GM12878 (cell line): ENCODE measurements around the gene RARRES2. TPM values are rescaled to one million over a fixed set of nuclear protein-coding genes. Genes with fewer than 3 reads are reported as not detected.
A peak's percentile ranks its signal among the peaks of the same experiment; 100 is the strongest.

Experiments
- ATAC-seq: fragments of 200-7000 bp; cut with Tn5 transposase; 3 replicates; pipeline ENCODE4 v1.9.1; 2020; ENCODE audit warnings: mild to moderate bottlenecking, moderate library complexity
- BruUV-seq: library from RNA; stranded (reverse); fragments of 400-500 nt; replicated peaks from 2 replicates; lab custom pipeline; 2021; lab: Mats Ljungman, UMichigan
- CTCF ChIA-PET: fragments of 300-600 bp; sonication (Branson Sonifier 250); formaldehyde crosslinking; extraction: SDS; loops from one replicate; lab custom pipeline; 2021; ENCODE audit warnings: inconsistent platforms; lab: Yijun Ruan, JAX
- POLR2A ChIA-PET: fragments of 350-600 bp; formaldehyde crosslinking; extraction: SDS; loops from one replicate; lab custom pipeline; 2021; ENCODE audit warnings: inconsistent platforms; lab: Charles Lee
- RAD21 ChIA-PET: fragments of 300-600 bp; sonication (Branson Sonifier 250); formaldehyde crosslinking; loops from one replicate; lab custom pipeline; 2023; ENCODE audit warnings: antibody characterized with exemption; ENCODE audit not compliant: unreplicated experiment; lab: Charles Lee
- SMC1A ChIA-PET: fragments of 300-600 bp; sonication (Branson Sonifier 250); formaldehyde crosslinking; loops from one replicate; lab custom pipeline; 2023; ENCODE audit not compliant: unreplicated experiment, uncharacterized antibody; lab: Charles Lee
- DNase-seq: peaks from one replicate; pipeline ENCODE4 v3.0.0-alpha.2; 2011; ENCODE audit warnings: low read depth, low spot score
- FAIRE-seq: peaks from 3 replicates; lab custom pipeline; 2011; peaks lifted over from hg19 to GRCh38; lab: Jason Lieb, UNC
- H2AFZ ChIP-seq: 2 replicates; pipeline ENCODE4 v1.6.0; 2011; ENCODE audit warnings: low read depth, low read length, control low read depth; ENCODE audit not compliant: control insufficient read depth
- H3K27ac ChIP-seq: 2 replicates; pipeline ENCODE4 v1.5.1; 2011; ENCODE audit warnings: control low read depth; ENCODE audit not compliant: control insufficient read depth, insufficient read depth
- H3K27me3 ChIP-seq, 2 experiments: replicated peaks in 1 of 2; 2 replicates each; pipeline versions ENCODE4 v1.6.0 to v1.6.1; 2011; ENCODE audit warnings: low read length in 1 of 2; ENCODE audit not compliant: control insufficient read depth in 2 of 2, insufficient read depth in 2 of 2
- H3K36me3 ChIP-seq, 2 experiments: 2 replicates each; pipeline ENCODE4 v1.5.1; 2011; ENCODE audit warnings: low read length in 1 of 2; ENCODE audit not compliant: control insufficient read depth in 2 of 2, insufficient read depth in 2 of 2
- H3K4me1 ChIP-seq: 2 replicates; pipeline ENCODE4 v1.6.1; 2011; ENCODE audit warnings: mild to moderate bottlenecking, low read length, moderate library complexity, mixed read lengths; ENCODE audit not compliant: control insufficient read depth, insufficient read depth
- H3K4me2 ChIP-seq: 2 replicates; pipeline ENCODE4 v1.6.0; 2011; ENCODE audit warnings: control low read depth; ENCODE audit not compliant: control insufficient read depth, insufficient read depth
- H3K4me3 ChIP-seq: fragments of 200-600 bp; sonication (generic); 2 replicates; pipeline ENCODE4 v1.5.1; 2016
- H3K79me2 ChIP-seq: 2 replicates; pipeline ENCODE4 v1.6.0; 2011; ENCODE audit warnings: low read length; ENCODE audit not compliant: control insufficient read depth, insufficient read depth
- H3K9ac ChIP-seq: 2 replicates; pipeline ENCODE4 v1.8.0; 2011; ENCODE audit warnings: low read length, control low read depth, mixed read lengths; ENCODE audit not compliant: control insufficient read depth, insufficient read depth
- H3K9me3 ChIP-seq: replicated peaks from 3 replicates; pipeline ENCODE4 v1.5.1; 2011; ENCODE audit warnings: mild to moderate bottlenecking, low read length; ENCODE audit not compliant: control insufficient read depth, insufficient read depth
- H4K20me1 ChIP-seq: 2 replicates; pipeline ENCODE4 v1.6.0; 2011; ENCODE audit not compliant: control insufficient read depth, insufficient read depth
- ATF7 ChIP-seq: fragments of 450-650 bp; IDR thresholded peaks from 2 replicates; pipeline ENCODE4 v1.6.1; 2016; ENCODE audit warnings: low read depth, mild to moderate bottlenecking
- ETV6 ChIP-seq, 2 experiments: fragments of 450-650 bp in 1 of 2; IDR thresholded peaks in 1 of 2; conservative IDR thresholded peaks in 1 of 2; 2 replicates each; pipeline ENCODE4 v1.6.1; 2014; ENCODE audit warnings: antibody characterized with exemption in 1 of 2, borderline replicate concordance in 1 of 2, low read depth in 1 of 2, mild to moderate bottlenecking in 1 of 2, moderate library complexity in 1 of 2
- MLLT1 ChIP-seq: fragments of 450-650 bp; IDR thresholded peaks from 2 replicates; pipeline ENCODE4 v1.6.1; 2016; ENCODE audit warnings: mild to moderate bottlenecking
- MTA2 ChIP-seq: fragments of 450-650 bp; IDR thresholded peaks from 2 replicates; pipeline ENCODE4 v1.6.1; 2016; ENCODE audit warnings: low read depth, mild to moderate bottlenecking, moderate library complexity
- PML ChIP-seq: IDR thresholded peaks from 2 replicates; pipeline ENCODE4 v1.6.1; 2012; ENCODE audit warnings: low read length, inconsistent platforms
- SIX5 ChIP-seq: IDR thresholded peaks from 2 replicates; pipeline ENCODE4 v1.6.1; 2011; ENCODE audit warnings: mild to moderate bottlenecking, low read depth, low read length, moderate library complexity; ENCODE audit not compliant: severe bottlenecking
- SPI1 ChIP-seq: IDR thresholded peaks from 2 replicates; pipeline ENCODE4 v1.6.1; 2011; ENCODE audit warnings: low read depth, mild to moderate bottlenecking, low read length, moderate library complexity, borderline replicate concordance; ENCODE audit not compliant: insufficient read depth
- SUPT20H ChIP-seq: IDR thresholded peaks from 2 replicates; pipeline ENCODE4 v1.6.1; 2011; ENCODE audit warnings: low read depth, mild to moderate bottlenecking, low read length, moderate library complexity, borderline replicate concordance; ENCODE audit not compliant: control insufficient read depth
- TARDBP ChIP-seq: IDR thresholded peaks from 2 replicates; pipeline ENCODE4 v1.6.1; 2016; ENCODE audit warnings: borderline replicate concordance
- USF2 ChIP-seq: IDR thresholded peaks from 2 replicates; pipeline ENCODE4 v1.6.1; 2011; ENCODE audit warnings: low read depth, low read length, improper control_type of control experiment, borderline replicate concordance
- ZNF207 ChIP-seq: fragments of 450-650 bp; IDR thresholded peaks from 2 replicates; pipeline ENCODE4 v1.6.1; 2014; ENCODE audit warnings: antibody characterized with exemption, mild to moderate bottlenecking, borderline replicate concordance
- WGBS: methylation state at CpG from one replicate; pipeline ENCODE4 v1.1.6; 2016; ENCODE audit warnings: low lambda C conversion rate; ENCODE audit not compliant: insufficient replicate concordance, insufficient coverage; ENCODE audit errors: missing lambda C conversion rate; 5-methylcytosine and 5-hydroxymethylcytosine counted together
- in situ Hi-C: fragments of 300-500 bp; cut with MboI; formaldehyde crosslinking; loops from 9 replicates; pipeline ENCODE4 v1.14.3; 2018; ENCODE audit warnings: mixed read lengths
- intact Hi-C: fragments of 100-400 bp; cut with micrococcal nuclease; formaldehyde crosslinking; loops from one replicate; pipeline ENCODE4 v1.14.2; 2022; ENCODE audit not compliant: unreplicated experiment
- polyA plus RNA-seq, 11 experiments: library from polyadenylated mRNA; depleted of rRNA in 4 of 11; unstranded in 6 of 11; stranded (reverse) in 5 of 11; fragments of >200 nt; fragmentation: Nextera tagmentation in 4 of 11; fragmentation: Illumina TruSeq in 1 of 11; extraction: Ambion mirVana in 4 of 11; extraction: Trizol in 1 of 11; gene quantifications; 1 replicate in 1 of 11; 2 replicates in 10 of 11; pipeline versions ENCODE4 v1.2.1 to v1.2.3, GENCODE V29; 2011 to 2016; ENCODE audit warnings: inconsistent platforms in 2 of 11, missing spikeins in 2 of 11, low read depth in 1 of 11
- total RNA-seq, 4 experiments: library from RNA; depleted of rRNA in 3 of 4; stranded (reverse); fragments of >200 nt in 3 of 4; fragmentation: Illumina TruSeq in 1 of 4; extraction: Trizol in 1 of 4; gene quantifications; 2 replicates each; pipeline versions ENCODE4 v1.2.1 to v1.2.3, GENCODE V29; 2013 to 2021
- TF ChIP-seq, protein P1 (sequence below): IDR thresholded peaks from 2 replicates; pipeline ENCODE4 v1.6.1; 2012; ENCODE audit warnings: low read length, inconsistent platforms
- TF ChIP-seq, protein P2 (sequence below): fragments of 450-650 bp; IDR thresholded peaks from 2 replicates; pipeline ENCODE4 v1.6.1; 2017; ENCODE audit warnings: mild to moderate bottlenecking, low read depth, inconsistent platforms; ENCODE audit not compliant: poor library complexity, severe bottlenecking

Gene RARRES2
- total and polyA plus RNA-seq, 10 of the 15 experiments (the other 5 are each of a cell fraction or from before 2014, with no cell fraction given) = 0.13 to 2.2 (median 0.40) TPM; not detected in 3

DNA sequence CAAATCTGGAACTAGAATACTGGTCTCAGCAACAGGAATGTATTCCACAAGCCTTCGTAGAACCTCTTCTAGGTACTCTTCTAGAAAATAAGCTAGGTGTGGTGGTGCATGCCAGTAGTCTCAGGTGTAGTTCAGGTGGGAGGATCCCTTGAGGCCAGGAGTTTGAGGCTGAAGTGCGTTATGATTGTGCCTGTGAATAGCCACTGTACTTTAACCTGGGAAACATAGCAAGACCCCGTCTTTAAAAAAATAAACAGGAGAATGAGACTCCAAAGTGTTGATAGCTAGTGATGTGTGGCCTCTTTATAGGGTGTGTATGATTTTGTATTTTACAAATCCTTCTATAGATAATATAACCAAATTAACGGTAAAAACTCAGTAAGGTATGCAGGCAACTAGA lies 36.2 kb upstream of the RARRES2 start (continued):
- TF ChIP-seq USF2 (no peak), TARDBP (no peak)

- RAD21 ChIA-PET = interaction anchor here (1.1 to 2.2 kb wide), 8 partner anchors 9 to 309 kb away, joined by 3 to 45 read pairs (median 7); partner anchors contain the start of genes GIMAP2 and REPIN1
- in situ Hi-C loops = no loop called here
- no peak for ATAC-seq
- no peak for TF ChIP-seq ZNF207
- TF ChIP-seq MTA2 = 0 out of 2 replicates have a peak, but pooled peaks have one; percentile 40
- TF ChIP-seq, protein P1, sequence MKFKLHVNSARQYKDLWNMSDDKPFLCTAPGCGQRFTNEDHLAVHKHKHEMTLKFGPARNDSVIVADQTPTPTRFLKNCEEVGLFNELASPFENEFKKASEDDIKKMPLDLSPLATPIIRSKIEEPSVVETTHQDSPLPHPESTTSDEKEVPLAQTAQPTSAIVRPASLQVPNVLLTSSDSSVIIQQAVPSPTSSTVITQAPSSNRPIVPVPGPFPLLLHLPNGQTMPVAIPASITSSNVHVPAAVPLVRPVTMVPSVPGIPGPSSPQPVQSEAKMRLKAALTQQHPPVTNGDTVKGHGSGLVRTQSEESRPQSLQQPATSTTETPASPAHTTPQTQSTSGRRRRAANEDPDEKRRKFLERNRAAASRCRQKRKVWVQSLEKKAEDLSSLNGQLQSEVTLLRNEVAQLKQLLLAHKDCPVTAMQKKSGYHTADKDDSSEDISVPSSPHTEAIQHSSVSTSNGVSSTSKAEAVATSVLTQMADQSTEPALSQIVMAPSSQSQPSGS = no peak
- TF ChIP-seq SUPT20H = no peak
- TF ChIP-seq, protein P2, sequence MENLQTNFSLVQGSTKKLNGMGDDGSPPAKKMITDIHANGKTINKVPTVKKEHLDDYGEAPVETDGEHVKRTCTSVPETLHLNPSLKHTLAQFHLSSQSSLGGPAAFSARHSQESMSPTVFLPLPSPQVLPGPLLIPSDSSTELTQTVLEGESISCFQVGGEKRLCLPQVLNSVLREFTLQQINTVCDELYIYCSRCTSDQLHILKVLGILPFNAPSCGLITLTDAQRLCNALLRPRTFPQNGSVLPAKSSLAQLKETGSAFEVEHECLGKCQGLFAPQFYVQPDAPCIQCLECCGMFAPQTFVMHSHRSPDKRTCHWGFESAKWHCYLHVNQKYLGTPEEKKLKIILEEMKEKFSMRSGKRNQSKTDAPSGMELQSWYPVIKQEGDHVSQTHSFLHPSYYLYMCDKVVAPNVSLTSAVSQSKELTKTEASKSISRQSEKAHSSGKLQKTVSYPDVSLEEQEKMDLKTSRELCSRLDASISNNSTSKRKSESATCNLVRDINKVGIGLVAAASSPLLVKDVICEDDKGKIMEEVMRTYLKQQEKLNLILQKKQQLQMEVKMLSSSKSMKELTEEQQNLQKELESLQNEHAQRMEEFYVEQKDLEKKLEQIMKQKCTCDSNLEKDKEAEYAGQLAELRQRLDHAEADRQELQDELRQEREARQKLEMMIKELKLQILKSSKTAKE = no peak
- peak in 1 of 2 experiments; percentile 81; a peak in 1 of 4 replicates for TF ChIP-seq ETV6 (conservative IDR thresholded peaks at IDR 0.05 in 1 of 2, IDR thresholded peaks at IDR 0.05 in 1 of 2; ENCODE audit: borderline replicate concordance in 1 of 2, low read depth in 1 of 2)
- TF ChIP-seq PML = 0 out of 2 replicates have a peak, but pooled peaks have one; percentile 16
- peak; percentile 74 for TF ChIP-seq SPI1
- no peak for TF ChIP-seq MLLT1
- 0 out of 2 replicates have a peak, but pooled peaks have one; percentile 9 for TF ChIP-seq ATF7
- no peak for TF ChIP-seq SIX5
These were observed 35.8 kb upstream of the RARRES2 start for GRCh38 chr7:150377196-150377595.

More at GRCh38 chr7:150377196-150377595, 35.8 kb upstream of the RARRES2 start:
- peak overlapping the region; percentile 95; the same call in 1 of the 2 replicates for H3K4me2 ChIP-seq
- H3K36me3 ChIP-seq = peaks cover 6 to 10% of the 10 kb centered on the region in 2 experiments; a peak in 2 of 4 replicates
- H3K27ac ChIP-seq = peak overlapping the region; percentile 97
- no peaks in the 10 kb centered on the region for H4K20me1 ChIP-seq
- DNase-seq = no peak
- intact Hi-C loops = loop anchor here (5.0 kb wide), 1 partner anchor 290 kb away; no protein-coding TSS in a partner anchor
- peaks cover 64% of the 10 kb centered on the region for H3K4me1 ChIP-seq
- no TSS peak for BruUV-seq
- POLR2A ChIA-PET = interaction anchor here (1.0 to 6.2 kb wide), 15 partner anchors 8 to 58 kb away, joined by 3 to 89 read pairs (median 6); partner anchors contain the start of gene REPIN1
- CTCF ChIA-PET = interaction anchor here (0.7 to 2.2 kb wide), 11 partner anchors 7 to 570 kb away, joined by 3 to 18 read pairs (median 7); partner anchors contain the start of gene REPIN1
- H3K27me3 ChIP-seq = no peaks in the 10 kb centered on the region
- H3K9ac ChIP-seq = no peak overlapping the region
- H3K4me3 ChIP-seq = no peak overlapping the region
- no peak overlapping the region for H2AFZ ChIP-seq
- H3K79me2 ChIP-seq = peaks cover 57% of the 10 kb centered on the region
- FAIRE-seq = no peak
- 0% methylated on average over 3 of the region's 3 CpGs for WGBS
- H3K9me3 ChIP-seq = no peaks in the 10 kb centered on the region
- SMC1A ChIA-PET = interaction anchor here (1.0 to 2.2 kb wide), 13 partner anchors 10 to 57 kb away, joined by 3 to 41 read pairs (median 5); partner anchors contain the start of gene REPIN1
